Mesenchymal stem cell (in vitro differentiated cells and primary cell): ENCODE results near the gene MYBPC2.

Experiments used
- DNase-seq: peaks from one replicate; pipeline ENCODE4 v3.0.0-alpha.2; 2013
- H2AFZ ChIP-seq: one replicate; pipeline ENCODE4 v1.6.1; 2013; ENCODE audit warnings: low read depth, mild to moderate bottlenecking, control low read depth, inconsistent platforms, low read length, moderate library complexity
- H2AK5ac ChIP-seq: 2 replicates; pipeline ENCODE4 v1.6.1; 2013; ENCODE audit warnings: low read length, moderate library complexity, mild to moderate bottlenecking, inconsistent platforms; ENCODE audit not compliant: severe bottlenecking
- H2BK120ac ChIP-seq: one replicate; pipeline ENCODE4 v1.6.1; 2013; ENCODE audit warnings: low read depth, mild to moderate bottlenecking, inconsistent platforms, low read length, moderate library complexity
- H2BK12ac ChIP-seq, 2 experiments: one replicate each; pipeline ENCODE4 v1.6.1; 2013; ENCODE audit warnings: inconsistent platforms in 2 of 2, low read length in 2 of 2, mild to moderate bottlenecking in 2 of 2, moderate library complexity in 2 of 2, control low read depth in 1 of 2
- H2BK15ac ChIP-seq: one replicate; pipeline ENCODE4 v1.6.1; 2013; ENCODE audit warnings: mild to moderate bottlenecking, low read depth, inconsistent platforms; ENCODE audit not compliant: poor library complexity, severe bottlenecking
- H2BK5ac ChIP-seq: 2 replicates; pipeline ENCODE4 v1.6.1; 2013; ENCODE audit warnings: low read depth, mild to moderate bottlenecking, low read length, control low read depth, inconsistent platforms; ENCODE audit not compliant: poor library complexity, severe bottlenecking
- H3K14ac ChIP-seq, 2 experiments: one replicate each; pipeline ENCODE4 v1.6.1; 2013; ENCODE audit warnings: inconsistent platforms in 2 of 2, low read length in 2 of 2, control low read depth in 1 of 2, mild to moderate bottlenecking in 1 of 2, moderate library complexity in 1 of 2
- H3K18ac ChIP-seq, 2 experiments: one replicate each; pipeline ENCODE4 v1.6.1; 2013; ENCODE audit warnings: inconsistent platforms in 2 of 2, low read length in 2 of 2, control low read depth in 1 of 2, low read depth in 1 of 2, mild to moderate bottlenecking in 1 of 2
- H3K23ac ChIP-seq, 2 experiments: one replicate each; pipeline ENCODE4 v1.6.1; 2013; ENCODE audit warnings: inconsistent platforms in 2 of 2, low read length in 2 of 2, mild to moderate bottlenecking in 2 of 2, moderate library complexity in 2 of 2, control low read depth in 1 of 2
- H3K27ac ChIP-seq: 2 replicates; pipeline ENCODE4 v1.5.1; 2013; ENCODE audit warnings: mild to moderate bottlenecking, moderate library complexity, low read length, control low read depth, inconsistent platforms; ENCODE audit not compliant: poor library complexity, severe bottlenecking
- H3K27me3 ChIP-seq, 2 experiments: 2 replicates each; pipeline versions ENCODE4 v1.6.1 to v1.7.0; 2013; ENCODE audit warnings: low read length in 2 of 2, mild to moderate bottlenecking in 2 of 2, moderate library complexity in 2 of 2, control low read depth in 1 of 2, inconsistent platforms in 1 of 2; ENCODE audit not compliant: control insufficient read depth in 1 of 2, insufficient read depth in 1 of 2
- H3K36me3 ChIP-seq, 2 experiments: 2 replicates each; pipeline versions ENCODE4 v1.6.1 to v1.7.0; 2013; ENCODE audit warnings: low read length in 2 of 2, control low read depth in 1 of 2, inconsistent platforms in 1 of 2, low read depth in 1 of 2, mild to moderate bottlenecking in 1 of 2; ENCODE audit not compliant: insufficient read depth in 2 of 2, control insufficient read depth in 1 of 2
- H3K4ac ChIP-seq, 2 experiments: one replicate each; pipeline ENCODE4 v1.6.1; 2013; ENCODE audit warnings: inconsistent platforms in 2 of 2, low read length in 2 of 2, mild to moderate bottlenecking in 2 of 2, moderate library complexity in 2 of 2, control low read depth in 1 of 2, low read depth in 1 of 2
- H3K4me1 ChIP-seq: 2 replicates; pipeline ENCODE4 v1.6.1; 2013; ENCODE audit warnings: low read depth, low read length, control low read depth; ENCODE audit not compliant: control insufficient read depth, insufficient read depth
- H3K4me2 ChIP-seq: 2 replicates; pipeline ENCODE4 v1.6.1; 2013; ENCODE audit warnings: low read length, mild to moderate bottlenecking, inconsistent platforms; ENCODE audit not compliant: poor library complexity, severe bottlenecking
- H3K4me3 ChIP-seq, 2 experiments: 2 replicates each; pipeline versions ENCODE4 v1.5.1 to v1.7.0; 2013; ENCODE audit warnings: low read length in 2 of 2, mild to moderate bottlenecking in 2 of 2, control low read depth in 1 of 2, low read depth in 1 of 2; ENCODE audit not compliant: insufficient read depth in 1 of 2
- H3K79me1 ChIP-seq: replicated peaks from 2 replicates; pipeline ENCODE4 v1.6.1; 2013; ENCODE audit warnings: mild to moderate bottlenecking, control low read depth, low read length, inconsistent platforms; ENCODE audit not compliant: poor library complexity, severe bottlenecking
- H3K9ac ChIP-seq: 2 replicates; pipeline ENCODE4 v1.7.0; 2013; ENCODE audit warnings: mild to moderate bottlenecking, low read length, moderate library complexity
- H3K9me3 ChIP-seq: 2 replicates; pipeline ENCODE4 v1.7.0; 2013; ENCODE audit warnings: mild to moderate bottlenecking, low read length; ENCODE audit not compliant: control insufficient read depth
- H4K8ac ChIP-seq: one replicate; pipeline ENCODE4 v1.6.1; 2013; ENCODE audit warnings: inconsistent platforms, mild to moderate bottlenecking, low read length, moderate library complexity
- H4K91ac ChIP-seq: one replicate; pipeline ENCODE4 v1.6.1; 2013; ENCODE audit warnings: mild to moderate bottlenecking, low read length, inconsistent platforms
- WGBS: methylation state at CpG from one replicate; pipeline ENCODE4 v1.1.7; 2013; ENCODE audit warnings: mixed read lengths; 5-methylcytosine and 5-hydroxymethylcytosine counted together

Gene MYBPC2

GRCh38 chr19:50512112-50512998, 79.7 kb downstream of the MYBPC2 start:
- Histone ChIP-seq H2BK5ac (no peak overlapping the region), H4K91ac (no peak overlapping the region), H2BK12ac (no peak overlapping the region), H3K36me3 (peaks cover 0 to 1% of the 10 kb centered on the region in 2 experiments), H3K9ac (peak overlapping the region; percentile 98), H3K4ac (no peak overlapping the region), H2BK15ac (no peak overlapping the region), H3K4me1 (peaks cover 22% of the 10 kb centered on the region), H3K79me1 (peaks cover 10% of the 10 kb centered on the region), H3K4me2 (no peak overlapping the region), H3K23ac (no peak overlapping the region), H3K4me3 (peak overlapping the region in 1 of 2 experiments; percentile 99), H3K18ac (no peak overlapping the region), H2AFZ (no peak overlapping the region), H2AK5ac (no peak overlapping the region), H4K8ac (peak overlapping the region; percentile 16), H2BK120ac (no peak overlapping the region), H3K27me3 (peaks cover 0 to 9% of the 10 kb centered on the region in 2 experiments), H3K14ac (no peak overlapping the region), H3K27ac (no peak overlapping the region), H3K9me3 (no peaks in the 10 kb centered on the region)
- 95% methylated on average over 36 of the region's 36 CpGs for WGBS
- DNase-seq, result no peak

GRCh38 chr19:50512999-50513745, 80.5 kb downstream of the MYBPC2 start:
- no peak overlapping the region for H3K27ac ChIP-seq
- H3K4me3 ChIP-seq, result no peak overlapping the region
- H3K27me3 ChIP-seq, result peaks cover 0 to 9% of the 10 kb centered on the region in 2 experiments
- H3K9ac ChIP-seq, result no peak overlapping the region
- H3K4ac ChIP-seq, result no peak overlapping the region
- H3K14ac ChIP-seq, result no peak overlapping the region
- H3K4me2 ChIP-seq, result no peak overlapping the region
- no peak overlapping the region for H2BK120ac ChIP-seq
- H3K18ac ChIP-seq, result no peak overlapping the region
- H2BK15ac ChIP-seq, result no peak overlapping the region
- DNase-seq, result no peak
- no peaks in the 10 kb centered on the region for H3K9me3 ChIP-seq
- no peaks in the 10 kb centered on the region for H3K36me3 ChIP-seq
- no peak overlapping the region for H3K23ac ChIP-seq
- no peak overlapping the region for H4K8ac ChIP-seq
- H3K79me1 ChIP-seq, result peaks cover 10% of the 10 kb centered on the region
- peak overlapping the region; percentile 15 for H4K91ac ChIP-seq
- H2AK5ac ChIP-seq, result no peak overlapping the region
- no peak overlapping the region for H2BK5ac ChIP-seq
- no peak overlapping the region for H2AFZ ChIP-seq
- peaks cover 19% of the 10 kb centered on the region for H3K4me1 ChIP-seq
- H2BK12ac ChIP-seq, result no peak overlapping the region
- 84% methylated on average over 12 of the region's 12 CpGs for WGBS

DNA sequence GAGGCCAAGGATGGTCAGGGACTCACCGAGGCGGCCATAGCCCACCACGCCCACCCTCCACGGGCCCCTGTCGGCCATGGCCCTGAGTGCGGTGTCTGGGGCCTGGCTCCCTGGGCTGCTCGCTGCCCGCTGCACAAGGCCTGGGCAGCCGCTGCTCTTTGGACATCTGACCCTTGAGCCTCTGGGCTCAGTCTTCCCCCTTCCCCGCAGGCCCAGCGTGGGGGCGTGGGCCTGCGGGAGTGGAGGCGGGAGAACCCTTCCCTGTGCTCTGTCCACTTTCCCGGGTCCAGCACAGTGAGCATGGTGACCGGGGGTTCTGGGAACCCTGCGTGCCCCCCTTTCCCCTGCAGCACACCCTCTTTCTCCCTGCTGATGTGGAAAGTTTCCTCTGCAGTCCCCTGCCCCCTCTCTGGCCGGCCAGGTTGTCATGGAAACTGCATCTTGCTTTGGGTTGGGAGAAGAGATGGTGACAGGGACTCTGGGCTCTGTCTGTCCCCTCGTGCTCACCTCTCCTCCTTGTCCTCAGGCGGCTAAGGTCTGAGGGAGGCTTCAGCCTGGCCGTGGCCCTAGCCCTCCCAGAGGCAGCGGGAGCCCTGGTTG, 81.2 kb downstream of the MYBPC2 start, which contains the start of gene ASPDH:
Gene ASPDH (minus strand): TSS at position 168 of the 600 bp plus-strand sequence. CDS start 90 bp downstream, at position 78.
- WGBS, result 76% methylated on average over 19 of the region's 22 CpGs
- H2AK5ac ChIP-seq, result no peak within 1 kb of the TSS
- peaks cover 0 to 9% of the 10 kb centered on the region in 2 experiments for H3K27me3 ChIP-seq
- no peak within 1 kb of the TSS for H3K14ac ChIP-seq
- no peak within 1 kb of the TSS for H3K27ac ChIP-seq
- H3K4ac ChIP-seq, result no peak within 1 kb of the TSS
- no peak within 1 kb of the TSS for H3K18ac ChIP-seq
- no peaks in the 10 kb centered on the region for H3K9me3 ChIP-seq
- no peak within 1 kb of the TSS for H2BK15ac ChIP-seq
- no peak within 1 kb of the TSS for H3K4me3 ChIP-seq
- DNase-seq, result no peak
- H2BK120ac ChIP-seq, result no peak within 1 kb of the TSS
- no peak within 1 kb of the TSS for H2BK5ac ChIP-seq
- peaks cover 17% of the 10 kb centered on the region for H3K4me1 ChIP-seq
- H4K91ac ChIP-seq, result peak within 1 kb of the TSS; percentile 15
- no peak within 1 kb of the TSS for H3K9ac ChIP-seq
- no peaks in the 10 kb centered on the region for H3K36me3 ChIP-seq
- no peak within 1 kb of the TSS for H3K23ac ChIP-seq
- H3K79me1 ChIP-seq, result peaks cover 10% of the 10 kb centered on the region
- no peak within 1 kb of the TSS for H2AFZ ChIP-seq
- no peak within 1 kb of the TSS for H4K8ac ChIP-seq
- H3K4me2 ChIP-seq, result no peak within 1 kb of the TSS
- no peak within 1 kb of the TSS for H2BK12ac ChIP-seq
